Lower leg skin (tissue), 3 donors: ENCODE measurements around the gene SNX19.

ENCODE experiments used
- POLR2A ChIP-seq, 2 donors: fragments of 450-650 bp; IDR thresholded peaks; one replicate each; pipeline ENCODE4 v1.6.1; 2016 to 2017; ENCODE audit warnings: antibody characterized with exemption in 2 of 2, mild to moderate bottlenecking in 1 of 2, moderate library complexity in 1 of 2
- TF ChIP-seq, protein P1 (sequence below), 3 donors: fragments of 450-650 bp; IDR thresholded peaks; one replicate each; pipeline ENCODE4 v1.5.1; 2016; ENCODE audit warnings: antibody characterized with exemption in 3 of 3, mild to moderate bottlenecking in 3 of 3, moderate library complexity in 2 of 3

DNA sequence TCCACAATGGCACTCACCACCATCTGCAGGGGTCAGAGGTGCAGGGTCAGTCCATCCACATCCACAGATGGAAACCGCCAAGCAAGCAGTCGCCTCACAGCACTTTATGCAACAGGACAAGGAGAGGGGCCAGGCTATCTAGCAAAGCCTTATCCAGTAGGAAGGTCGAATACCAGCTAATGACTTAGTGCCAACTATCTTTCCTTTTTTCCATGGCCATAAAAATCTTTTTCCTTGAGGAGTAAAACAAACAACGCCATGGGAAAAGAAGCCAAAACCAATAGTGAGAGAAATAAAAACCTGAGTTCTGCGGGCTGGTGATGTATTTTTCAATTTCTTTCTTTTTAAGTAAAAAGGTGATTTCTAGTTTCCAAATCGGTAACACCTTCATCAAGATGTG lies 8.2 kb downstream of the SNX19 start:
- TF ChIP-seq, protein P1, sequence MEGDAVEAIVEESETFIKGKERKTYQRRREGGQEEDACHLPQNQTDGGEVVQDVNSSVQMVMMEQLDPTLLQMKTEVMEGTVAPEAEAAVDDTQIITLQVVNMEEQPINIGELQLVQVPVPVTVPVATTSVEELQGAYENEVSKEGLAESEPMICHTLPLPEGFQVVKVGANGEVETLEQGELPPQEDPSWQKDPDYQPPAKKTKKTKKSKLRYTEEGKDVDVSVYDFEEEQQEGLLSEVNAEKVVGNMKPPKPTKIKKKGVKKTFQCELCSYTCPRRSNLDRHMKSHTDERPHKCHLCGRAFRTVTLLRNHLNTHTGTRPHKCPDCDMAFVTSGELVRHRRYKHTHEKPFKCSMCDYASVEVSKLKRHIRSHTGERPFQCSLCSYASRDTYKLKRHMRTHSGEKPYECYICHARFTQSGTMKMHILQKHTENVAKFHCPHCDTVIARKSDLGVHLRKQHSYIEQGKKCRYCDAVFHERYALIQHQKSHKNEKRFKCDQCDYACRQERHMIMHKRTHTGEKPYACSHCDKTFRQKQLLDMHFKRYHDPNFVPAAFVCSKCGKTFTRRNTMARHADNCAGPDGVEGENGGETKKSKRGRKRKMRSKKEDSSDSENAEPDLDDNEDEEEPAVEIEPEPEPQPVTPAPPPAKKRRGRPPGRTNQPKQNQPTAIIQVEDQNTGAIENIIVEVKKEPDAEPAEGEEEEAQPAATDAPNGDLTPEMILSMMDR (IDR thresholded peaks at IDR 0.05) = no peak
- TF ChIP-seq POLR2A (IDR thresholded peaks at IDR 0.05) = no peak
